Astrocyte (in vitro differentiated cells and primary cell): ENCODE data around the gene ROR2. TPM values are rescaled to one million over a fixed set of nuclear protein-coding genes. Genes with fewer than 3 reads are reported as not detected.

Experiments used
- DNase-seq: peaks from one replicate; pipeline ENCODE4 v3.0.0-alpha.2; 2010; ENCODE audit warnings: low read depth
- FAIRE-seq: peaks from 2 replicates; lab custom pipeline; 2011; peaks lifted over from hg19 to GRCh38; lab: Jason Lieb, UNC
- H2AFZ ChIP-seq: 2 replicates; pipeline ENCODE4 v1.6.0; 2012; ENCODE audit warnings: low read depth, low read length, inconsistent platforms
- H3K27ac ChIP-seq: 2 replicates; pipeline ENCODE4 v1.5.1; 2011; ENCODE audit warnings: low read depth, low read length, inconsistent platforms
- H3K27me3 ChIP-seq: 2 replicates; pipeline ENCODE4 v1.6.0; 2011; ENCODE audit warnings: low read length, inconsistent platforms; ENCODE audit not compliant: insufficient read depth
- H3K36me3 ChIP-seq: 2 replicates; pipeline ENCODE4 v1.5.1; 2011; ENCODE audit warnings: low read length, inconsistent platforms; ENCODE audit not compliant: insufficient read depth
- H3K4me1 ChIP-seq: 2 replicates; pipeline ENCODE4 v1.5.1; 2011; ENCODE audit warnings: low read length, inconsistent platforms; ENCODE audit not compliant: insufficient read depth
- H3K4me2 ChIP-seq: 2 replicates; pipeline ENCODE4 v1.6.0; 2012; ENCODE audit warnings: low read length, inconsistent platforms
- H3K4me3 ChIP-seq: 2 replicates; pipeline ENCODE4 v1.5.1; 2011; ENCODE audit warnings: low read depth, mild to moderate bottlenecking, low read length, inconsistent platforms; ENCODE audit not compliant: insufficient read depth
- H3K79me2 ChIP-seq: 2 replicates; pipeline ENCODE4 v1.6.0; 2012; ENCODE audit warnings: mild to moderate bottlenecking, low read length, inconsistent platforms; ENCODE audit not compliant: insufficient read depth
- H3K9ac ChIP-seq: 2 replicates; pipeline ENCODE4 v1.6.0; 2012; ENCODE audit warnings: mild to moderate bottlenecking, low read length, inconsistent platforms
- H3K9me3 ChIP-seq: 2 replicates; pipeline ENCODE4 v1.5.1; 2012; ENCODE audit warnings: low read depth, mild to moderate bottlenecking, low read length, inconsistent platforms; ENCODE audit not compliant: insufficient read depth
- H4K20me1 ChIP-seq: 2 replicates; pipeline ENCODE4 v1.6.0; 2012; ENCODE audit warnings: low read length, inconsistent platforms; ENCODE audit not compliant: insufficient read depth
- H3K27ac Mint-ChIP-seq: one replicate; pipeline ENCODE4 v1.8.0; 2021; ENCODE audit warnings: mild to moderate bottlenecking, mixed read lengths; ENCODE audit not compliant: unreplicated experiment
- H3K27me3 Mint-ChIP-seq: one replicate; pipeline ENCODE4 v1.8.0; 2021; ENCODE audit warnings: low read depth, mixed read lengths; ENCODE audit not compliant: unreplicated experiment
- H3K36me3 Mint-ChIP-seq: one replicate; pipeline ENCODE4 v1.8.0; 2021; ENCODE audit warnings: low read depth, mixed read lengths; ENCODE audit not compliant: unreplicated experiment
- H3K4me1 Mint-ChIP-seq: one replicate; pipeline ENCODE4 v1.8.0; 2021; ENCODE audit warnings: low read depth, mixed read lengths; ENCODE audit not compliant: unreplicated experiment
- H3K4me3 Mint-ChIP-seq: one replicate; pipeline ENCODE4 v1.8.0; 2021; ENCODE audit warnings: mild to moderate bottlenecking, moderate library complexity, mixed read lengths; ENCODE audit not compliant: unreplicated experiment
- H3K9me3 Mint-ChIP-seq: one replicate; pipeline ENCODE4 v1.8.0; 2021; ENCODE audit warnings: mild to moderate bottlenecking, mixed read lengths; ENCODE audit not compliant: unreplicated experiment
- EZH2 ChIP-seq: IDR thresholded peaks from 2 replicates; pipeline ENCODE4 v1.6.1; 2012; ENCODE audit warnings: mild to moderate bottlenecking, low read length, inconsistent platforms; ENCODE audit not compliant: insufficient read depth
- total RNA-seq: library from RNA; stranded (reverse); gene quantifications from 2 replicates; pipeline ENCODE4 v1.2.1, GENCODE V29; 2021
- TF ChIP-seq, protein P1 (sequence below): IDR thresholded peaks from 2 replicates; pipeline ENCODE4 v1.5.1; 2011; ENCODE audit warnings: low read depth, mild to moderate bottlenecking, inconsistent platforms, low read length, moderate library complexity; ENCODE audit not compliant: insufficient read depth

Gene ROR2
- total RNA-seq, 1 donor from 2014 or later = 4.9 TPM

DNA sequence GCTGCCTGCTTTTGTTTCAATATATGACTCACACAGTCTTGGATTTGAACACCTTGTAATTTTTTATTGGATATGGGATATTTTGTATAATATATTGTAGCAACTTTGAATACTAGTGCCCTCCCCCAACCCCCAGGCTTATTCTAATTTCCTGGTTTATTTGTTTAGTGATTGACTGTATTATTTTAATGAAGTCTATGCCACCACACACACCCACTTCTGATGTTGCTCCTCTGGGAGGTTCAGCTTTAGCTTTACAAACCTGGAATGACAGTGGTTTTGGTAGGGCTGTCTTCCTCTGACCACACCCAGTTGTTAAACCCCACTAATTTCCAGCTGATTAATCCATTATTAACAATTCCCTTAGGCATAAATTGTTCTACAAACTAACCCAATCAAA lies 320.3 kb downstream of the ROR2 start:
- no peak overlapping the region for H3K4me3 ChIP-seq
- TF ChIP-seq, protein P1, sequence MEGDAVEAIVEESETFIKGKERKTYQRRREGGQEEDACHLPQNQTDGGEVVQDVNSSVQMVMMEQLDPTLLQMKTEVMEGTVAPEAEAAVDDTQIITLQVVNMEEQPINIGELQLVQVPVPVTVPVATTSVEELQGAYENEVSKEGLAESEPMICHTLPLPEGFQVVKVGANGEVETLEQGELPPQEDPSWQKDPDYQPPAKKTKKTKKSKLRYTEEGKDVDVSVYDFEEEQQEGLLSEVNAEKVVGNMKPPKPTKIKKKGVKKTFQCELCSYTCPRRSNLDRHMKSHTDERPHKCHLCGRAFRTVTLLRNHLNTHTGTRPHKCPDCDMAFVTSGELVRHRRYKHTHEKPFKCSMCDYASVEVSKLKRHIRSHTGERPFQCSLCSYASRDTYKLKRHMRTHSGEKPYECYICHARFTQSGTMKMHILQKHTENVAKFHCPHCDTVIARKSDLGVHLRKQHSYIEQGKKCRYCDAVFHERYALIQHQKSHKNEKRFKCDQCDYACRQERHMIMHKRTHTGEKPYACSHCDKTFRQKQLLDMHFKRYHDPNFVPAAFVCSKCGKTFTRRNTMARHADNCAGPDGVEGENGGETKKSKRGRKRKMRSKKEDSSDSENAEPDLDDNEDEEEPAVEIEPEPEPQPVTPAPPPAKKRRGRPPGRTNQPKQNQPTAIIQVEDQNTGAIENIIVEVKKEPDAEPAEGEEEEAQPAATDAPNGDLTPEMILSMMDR = no peak
- no peak overlapping the region for H3K27ac ChIP-seq
- FAIRE-seq (no peak), DNase-seq (no peak)
- no peak overlapping the region for H3K9ac ChIP-seq
- H3K27ac Mint-ChIP-seq = no peak overlapping the region
- H3K9me3 ChIP-seq = no peaks in the 10 kb centered on the region
- H3K4me1 Mint-ChIP-seq = no peaks in the 10 kb centered on the region
- peaks cover 6% of the 10 kb centered on the region for H3K27me3 ChIP-seq
- no peak overlapping the region for H3K4me3 Mint-ChIP-seq
- H3K4me2 ChIP-seq = no peak overlapping the region
- H3K36me3 Mint-ChIP-seq = no peaks in the 10 kb centered on the region
- no peaks in the 10 kb centered on the region for H3K4me1 ChIP-seq
- H3K27me3 Mint-ChIP-seq = peaks cover 19% of the 10 kb centered on the region
- H3K79me2 ChIP-seq = no peaks in the 10 kb centered on the region
- no peak overlapping the region for H2AFZ ChIP-seq
- H3K36me3 ChIP-seq = no peaks in the 10 kb centered on the region
- peaks cover 6% of the 10 kb centered on the region for H3K9me3 Mint-ChIP-seq
- H4K20me1 ChIP-seq = no peaks in the 10 kb centered on the region

DNA sequence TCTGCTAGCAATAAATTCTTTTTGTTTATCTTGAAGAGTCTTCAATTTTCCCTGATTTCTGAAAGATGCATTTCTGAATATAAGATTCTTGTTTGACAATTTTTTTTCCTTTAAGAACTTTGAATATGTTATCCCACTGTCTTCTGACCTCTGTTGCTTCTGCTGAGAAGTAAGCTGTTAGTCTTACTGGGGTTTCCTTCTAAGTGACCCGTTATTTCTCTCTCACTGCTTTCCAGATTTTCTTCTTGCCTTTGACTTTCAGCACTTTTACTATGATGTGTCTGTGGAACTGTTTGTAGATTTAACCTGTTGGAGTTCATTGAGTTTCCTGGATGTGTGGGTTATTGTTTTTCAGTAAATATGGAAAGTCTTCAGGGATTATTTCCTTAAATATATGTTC lies 321.1 kb downstream of the ROR2 start:
- no peak overlapping the region for H3K4me2 ChIP-seq
- H3K27ac ChIP-seq = no peak overlapping the region
- H3K36me3 ChIP-seq = no peaks in the 10 kb centered on the region
- Mint-ChIP-seq H3K27me3 (peaks cover 17% of the 10 kb centered on the region), H3K4me3 (no peak overlapping the region), H3K4me1 (no peaks in the 10 kb centered on the region), H3K36me3 (no peaks in the 10 kb centered on the region), H3K27ac (no peak overlapping the region), H3K9me3 (peaks cover 6% of the 10 kb centered on the region)
- no peaks in the 10 kb centered on the region for H3K79me2 ChIP-seq
- TF ChIP-seq, protein P1 = no peak
- no peak for TF ChIP-seq EZH2
- H3K9ac ChIP-seq = no peak overlapping the region
- H3K27me3 ChIP-seq = peaks cover 6% of the 10 kb centered on the region
- no peak for DNase-seq
- H3K4me1 ChIP-seq = no peaks in the 10 kb centered on the region
- H2AFZ ChIP-seq = no peak overlapping the region
- H4K20me1 ChIP-seq = no peaks in the 10 kb centered on the region
- no peak for FAIRE-seq
- no peaks in the 10 kb centered on the region for H3K9me3 ChIP-seq
- H3K4me3 ChIP-seq = no peak overlapping the region

DNA sequence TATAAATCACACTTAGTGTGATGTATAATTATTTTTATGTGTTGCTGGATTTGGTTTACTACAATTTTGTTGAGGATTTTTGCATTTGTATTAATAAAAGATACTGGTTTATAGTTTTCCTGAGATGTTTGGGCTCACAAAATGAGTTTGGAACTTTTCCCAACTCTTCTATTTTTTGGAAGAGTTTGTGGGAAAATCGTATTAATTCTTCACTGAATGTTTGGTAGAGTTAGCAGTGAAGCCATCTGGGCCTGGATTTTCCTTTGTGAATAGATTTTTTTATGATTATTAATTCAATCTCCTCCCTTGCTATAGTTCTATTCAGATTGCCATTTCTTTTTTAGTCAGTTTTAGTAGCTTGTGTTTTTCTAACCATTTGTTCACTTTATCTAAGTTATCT lies 324.7 kb downstream of the ROR2 start:
- H3K9ac ChIP-seq = no peak overlapping the region
- no peak for FAIRE-seq

More for the DNA sequence above, 324.7 kb downstream of the ROR2 start:
- no peak overlapping the region for H2AFZ ChIP-seq
- Mint-ChIP-seq H3K36me3 (no peaks in the 10 kb centered on the region), H3K4me3 (no peak overlapping the region), H3K27me3 (peaks cover 3% of the 10 kb centered on the region), H3K4me1 (no peaks in the 10 kb centered on the region), H3K9me3 (peaks cover 4% of the 10 kb centered on the region), H3K27ac (no peak overlapping the region)
- TF ChIP-seq, protein P1 = no peak
- TF ChIP-seq EZH2 = no peak
- peaks cover 2% of the 10 kb centered on the region for H3K27me3 ChIP-seq
- no peaks in the 10 kb centered on the region for H3K79me2 ChIP-seq
- no peak overlapping the region for H3K4me3 ChIP-seq
- H4K20me1 ChIP-seq = no peaks in the 10 kb centered on the region
- H3K4me2 ChIP-seq = no peak overlapping the region
- no peaks in the 10 kb centered on the region for H3K4me1 ChIP-seq
- H3K27ac ChIP-seq = no peak overlapping the region
- no peaks in the 10 kb centered on the region for H3K9me3 ChIP-seq
- no peak for DNase-seq
- H3K36me3 ChIP-seq = no peaks in the 10 kb centered on the region
